Keratinocyte (primary cell): ENCODE data around the gene ZFYVE26. TPM values are rescaled to one million over a fixed set of nuclear protein-coding genes. Genes with fewer than 3 reads are reported as not detected.

Source experiments
- DNase-seq: peaks from one replicate; pipeline ENCODE4 v3.0.0-alpha.2; 2011; ENCODE audit warnings: low read depth, missing footprints, low spot score
- FAIRE-seq: peaks from 2 replicates; lab custom pipeline; 2011; peaks lifted over from hg19 to GRCh38; lab: Jason Lieb, UNC
- H2AFZ ChIP-seq: 2 replicates; pipeline ENCODE4 v1.6.0; 2012; ENCODE audit warnings: low read length, control low read depth, inconsistent platforms; ENCODE audit not compliant: control insufficient read depth
- H3K27ac ChIP-seq: 2 replicates; pipeline ENCODE4 v1.5.1; 2011; ENCODE audit warnings: low read length; ENCODE audit not compliant: control insufficient read depth, insufficient read depth
- H3K27me3 ChIP-seq: 3 replicates; pipeline ENCODE4 v1.6.0; 2011; ENCODE audit warnings: low read length; ENCODE audit not compliant: control insufficient read depth, insufficient read depth; ENCODE audit errors: extremely low read depth
- H3K36me3 ChIP-seq, 2 experiments: 2 replicates in 1 of 2; 3 replicates in 1 of 2; pipeline ENCODE4 v1.5.1; 2011; ENCODE audit warnings: low read length in 2 of 2, mild to moderate bottlenecking in 1 of 2; ENCODE audit not compliant: control insufficient read depth in 2 of 2, insufficient read depth in 2 of 2; ENCODE audit errors: extremely low read depth in 1 of 2
- H3K4me1 ChIP-seq: 3 replicates; pipeline ENCODE4 v1.5.1; 2011; ENCODE audit warnings: low read length; ENCODE audit not compliant: control insufficient read depth, insufficient read depth; ENCODE audit errors: extremely low read depth
- H3K4me2 ChIP-seq: 3 replicates; pipeline ENCODE4 v1.6.0; 2011; ENCODE audit warnings: low read depth, low read length; ENCODE audit not compliant: control insufficient read depth, insufficient read depth; ENCODE audit errors: extremely low read depth
- H3K4me3 ChIP-seq, 3 experiments: fragments of 200-600 bp in 1 of 3; sonication (generic) in 1 of 3; 2 replicates in 2 of 3; 3 replicates in 1 of 3; pipeline ENCODE4 v1.5.1; 2011 to 2016; ENCODE audit warnings: low read length in 3 of 3, mild to moderate bottlenecking in 3 of 3, control low read depth in 2 of 3, inconsistent platforms in 1 of 3, low read depth in 1 of 3, mixed read lengths in 1 of 3, mixed run types in 1 of 3, moderate library complexity in 1 of 3; ENCODE audit not compliant: control insufficient read depth in 2 of 3, insufficient read depth in 2 of 3; ENCODE audit errors: extremely low read depth in 1 of 3
- H3K79me2 ChIP-seq: 2 replicates; pipeline ENCODE4 v1.6.0; 2012; ENCODE audit warnings: low read length; ENCODE audit not compliant: control insufficient read depth, insufficient read depth
- H3K9ac ChIP-seq: 3 replicates; pipeline ENCODE4 v1.6.0; 2011; ENCODE audit warnings: low read length; ENCODE audit not compliant: control insufficient read depth, insufficient read depth; ENCODE audit errors: extremely low read depth
- H3K9me1 ChIP-seq: 3 replicates; pipeline ENCODE4 v1.6.0; 2011; ENCODE audit warnings: low read length; ENCODE audit not compliant: control insufficient read depth, insufficient read depth; ENCODE audit errors: extremely low read depth
- H3K9me3 ChIP-seq: 2 replicates; pipeline ENCODE4 v1.5.1; 2012; ENCODE audit warnings: low read depth, low read length; ENCODE audit not compliant: control insufficient read depth
- H4K20me1 ChIP-seq: 3 replicates; pipeline ENCODE4 v1.6.0; 2011; ENCODE audit warnings: low read length; ENCODE audit not compliant: control insufficient read depth, insufficient read depth; ENCODE audit errors: extremely low read depth
- EZH2 ChIP-seq: IDR thresholded peaks from one replicate; pipeline ENCODE4 v1.6.1; 2012; ENCODE audit warnings: inconsistent platforms, mild to moderate bottlenecking, low read length, moderate library complexity
- dilution Hi-C: fragments of 300-500 bp; cut with MboI; formaldehyde crosslinking; loops from one replicate; pipeline ENCODE4 v1.7.0; 2020; ENCODE audit warnings: low sequenced_read_pairs; ENCODE audit not compliant: extremely low pct_ligation_motif_present
- polyA plus RNA-seq, 5 experiments: library from polyadenylated mRNA; depleted of rRNA in 3 of 5; stranded (reverse) in 3 of 5; stranded (forward) in 1 of 5; unstranded in 1 of 5; fragments of >200 nt; gene quantifications; 1 replicate in 1 of 5; 2 replicates in 3 of 5; 3 replicates in 1 of 5; pipeline versions ENCODE4 v1.2.1 to v1.2.3, GENCODE V29; 2011 to 2012; ENCODE audit warnings: missing spikeins in 2 of 5, low read depth in 1 of 5, low replicate concordance in 1 of 5
- TF ChIP-seq, protein P1 (sequence below), 3 experiments: IDR thresholded peaks in 1 of 3; conservative IDR thresholded peaks in 1 of 3; optimal IDR thresholded peaks in 1 of 3; 2 replicates in 2 of 3; 3 replicates in 1 of 3; pipeline versions ENCODE3 to v1.5.1; 2011; ENCODE audit warnings: low read length in 3 of 3, mild to moderate bottlenecking in 3 of 3, moderate library complexity in 2 of 3, control low read depth in 1 of 3, inconsistent platforms in 1 of 3; ENCODE audit not compliant: insufficient read depth in 2 of 3; ENCODE audit errors: extremely low read depth in 1 of 3

ZFYVE26 gene
- polyA plus RNA-seq, 1 donor (not counting 4 experiments of a cell fraction or from before 2014, with no cell fraction given), result 9.8 TPM

- no peaks in the 10 kb centered on the region for H4K20me1 ChIP-seq
- H3K79me2 ChIP-seq, result no peaks in the 10 kb centered on the region
- H3K27ac ChIP-seq, result no peak overlapping the region
- H3K4me3 ChIP-seq, result no peak overlapping the region
- H3K9me1 ChIP-seq, result no peaks in the 10 kb centered on the region
- DNase-seq (no peak), FAIRE-seq (no peak)
- dilution Hi-C loops, result no loop called here
- TF ChIP-seq EZH2, result no peak
- TF ChIP-seq, protein P1, sequence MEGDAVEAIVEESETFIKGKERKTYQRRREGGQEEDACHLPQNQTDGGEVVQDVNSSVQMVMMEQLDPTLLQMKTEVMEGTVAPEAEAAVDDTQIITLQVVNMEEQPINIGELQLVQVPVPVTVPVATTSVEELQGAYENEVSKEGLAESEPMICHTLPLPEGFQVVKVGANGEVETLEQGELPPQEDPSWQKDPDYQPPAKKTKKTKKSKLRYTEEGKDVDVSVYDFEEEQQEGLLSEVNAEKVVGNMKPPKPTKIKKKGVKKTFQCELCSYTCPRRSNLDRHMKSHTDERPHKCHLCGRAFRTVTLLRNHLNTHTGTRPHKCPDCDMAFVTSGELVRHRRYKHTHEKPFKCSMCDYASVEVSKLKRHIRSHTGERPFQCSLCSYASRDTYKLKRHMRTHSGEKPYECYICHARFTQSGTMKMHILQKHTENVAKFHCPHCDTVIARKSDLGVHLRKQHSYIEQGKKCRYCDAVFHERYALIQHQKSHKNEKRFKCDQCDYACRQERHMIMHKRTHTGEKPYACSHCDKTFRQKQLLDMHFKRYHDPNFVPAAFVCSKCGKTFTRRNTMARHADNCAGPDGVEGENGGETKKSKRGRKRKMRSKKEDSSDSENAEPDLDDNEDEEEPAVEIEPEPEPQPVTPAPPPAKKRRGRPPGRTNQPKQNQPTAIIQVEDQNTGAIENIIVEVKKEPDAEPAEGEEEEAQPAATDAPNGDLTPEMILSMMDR (optimal IDR thresholded peaks at IDR 0.05 in 1 of 3, IDR thresholded peaks at IDR 0.05 in 1 of 3, conservative IDR thresholded peaks at IDR 0.05 in 1 of 3; ENCODE audit: extremely low read depth in 1 of 3, insufficient read depth in 2 of 3, low read length in 3 of 3), result no peak
- no peaks in the 10 kb centered on the region for H3K36me3 ChIP-seq
- no peaks in the 10 kb centered on the region for H3K27me3 ChIP-seq
- no peak overlapping the region for H3K9ac ChIP-seq
- no peak overlapping the region for H2AFZ ChIP-seq
- H3K4me2 ChIP-seq, result no peak overlapping the region
- no peaks in the 10 kb centered on the region for H3K4me1 ChIP-seq
- no peaks in the 10 kb centered on the region for H3K9me3 ChIP-seq
Measured at GRCh38 chr14:67850066-67850830, 33.9 kb upstream of the ZFYVE26 start.

GRCh38 chr14:67846029-67846610 is 29.7 kb upstream of the ZFYVE26 start:
- no peak for FAIRE-seq
- H4K20me1 ChIP-seq, result no peaks in the 10 kb centered on the region
- H3K36me3 ChIP-seq, result no peaks in the 10 kb centered on the region
- H3K4me2 ChIP-seq, result no peak overlapping the region
- no peak for DNase-seq
- no peak overlapping the region for H3K9ac ChIP-seq
- no peaks in the 10 kb centered on the region for H3K79me2 ChIP-seq
- H3K27ac ChIP-seq, result no peak overlapping the region
- dilution Hi-C loops, result no loop called here
- H3K4me3 ChIP-seq, result no peak overlapping the region
- no peaks in the 10 kb centered on the region for H3K4me1 ChIP-seq
- H2AFZ ChIP-seq, result no peak overlapping the region
- H3K9me3 ChIP-seq, result no peaks in the 10 kb centered on the region
- H3K27me3 ChIP-seq, result no peaks in the 10 kb centered on the region
- no peak for TF ChIP-seq EZH2
- TF ChIP-seq, protein P1 (optimal IDR thresholded peaks at IDR 0.05 in 1 of 3, IDR thresholded peaks at IDR 0.05 in 1 of 3, conservative IDR thresholded peaks at IDR 0.05 in 1 of 3; ENCODE audit: extremely low read depth in 1 of 3, insufficient read depth in 2 of 3, low read length in 3 of 3), result no peak
- H3K9me1 ChIP-seq, result no peaks in the 10 kb centered on the region
